K562 (cell line): ENCODE measurements around the gene DAGLA. TPM values are rescaled to one million over a fixed set of nuclear protein-coding genes. Genes with fewer than 3 reads are reported as not detected.
A peak's percentile ranks its signal among the peaks of the same experiment; 100 is the strongest.

Source experiments
- ATF3 ChIP-seq, 2 experiments: fragments of 450-650 bp in 1 of 2; sonication (generic) in 1 of 2; formaldehyde crosslinking in 1 of 2; IDR thresholded peaks in 1 of 2; conservative IDR thresholded peaks in 1 of 2; 2 replicates each; pipeline versions ENCODE4 v1.6.1 to v1.8.1; 2016 to 2023; ENCODE audit warnings: mild to moderate bottlenecking in 2 of 2, moderate library complexity in 2 of 2, inconsistent platforms in 1 of 2, missing genetic modification reagents in 1 of 2
- BCOR ChIP-seq: fragments of 450-650 bp; IDR thresholded peaks from 2 replicates; pipeline ENCODE4 v1.6.1; 2016
- BHLHE40 ChIP-seq: IDR thresholded peaks from 2 replicates; pipeline ENCODE4 v1.6.1; 2011; ENCODE audit warnings: low read length, improper control_type of control experiment
- CGGBP1 ChIP-seq: fragments of 250-450 bp; sonication (Bioruptor Pico); IDR thresholded peaks from 2 replicates; pipeline ENCODE4 v1.9.0; 2021; ENCODE audit warnings: mild to moderate bottlenecking
- ELF4 ChIP-seq: fragments of 450-650 bp; formaldehyde crosslinking; IDR thresholded peaks from 2 replicates; pipeline ENCODE4 v1.4.0; 2022; ENCODE audit warnings: missing genetic modification characterization
- EP300 ChIP-seq: IDR thresholded peaks from 2 replicates; pipeline ENCODE4 v1.6.1; 2012; ENCODE audit warnings: low read length, improper control_type of control experiment
- FOS ChIP-seq: IDR thresholded peaks from 3 replicates; pipeline ENCODE4 v1.6.1; 2011; ENCODE audit not compliant: insufficient read length; ENCODE audit errors: extremely low read depth
- GABPB1 ChIP-seq: sonication (generic); formaldehyde crosslinking; IDR thresholded peaks from 2 replicates; pipeline ENCODE4 v1.8.0; 2022; ENCODE audit warnings: mild to moderate bottlenecking, missing genetic modification reagents
- ILF3 ChIP-seq: fragments of 450-650 bp; IDR thresholded peaks from 2 replicates; pipeline ENCODE4 v1.6.1; 2018; ENCODE audit warnings: antibody characterized with exemption, mild to moderate bottlenecking, moderate library complexity, borderline replicate concordance
- MBD2 ChIP-seq: sonication (generic); IDR thresholded peaks from 2 replicates; pipeline ENCODE4 v1.6.1; 2016; ENCODE audit warnings: low read depth, borderline replicate concordance
- NFXL1 ChIP-seq: fragments of 450-650 bp; formaldehyde crosslinking; IDR thresholded peaks from 2 replicates; pipeline ENCODE4 v1.4.0; 2021; ENCODE audit warnings: mild to moderate bottlenecking
- NR2C1 ChIP-seq, 2 experiments: fragments of 450-650 bp; IDR thresholded peaks; 2 replicates each; pipeline ENCODE4 v1.6.1; 2017; ENCODE audit warnings: mild to moderate bottlenecking in 2 of 2, antibody characterized with exemption in 1 of 2, inconsistent platforms in 1 of 2, missing compliant biosample characterization in 1 of 2, missing genetic modification characterization in 1 of 2
- PKNOX1 ChIP-seq: fragments of 450-650 bp; IDR thresholded peaks from 2 replicates; pipeline ENCODE4 v1.6.1; 2016
- POLR2G ChIP-seq: fragments of 200-400 bp; formaldehyde crosslinking; IDR thresholded peaks from 2 replicates; pipeline ENCODE4 v1.6.1; 2017; ENCODE audit warnings: low read depth, mild to moderate bottlenecking, antibody characterized with exemption, low read length, moderate library complexity
- POLR3G ChIP-seq: IDR thresholded peaks from 2 replicates; pipeline ENCODE4 v1.6.1; 2011; ENCODE audit not compliant: insufficient read length, insufficient replicate concordance; ENCODE audit errors: extremely low read depth
- PRMT5 ChIP-seq: sonication (generic); formaldehyde crosslinking; IDR thresholded peaks from 2 replicates; pipeline ENCODE4 v1.5.0; 2020; ENCODE audit warnings: missing genetic modification reagents
- PYGO2 ChIP-seq: fragments of 450-650 bp; IDR thresholded peaks from 2 replicates; pipeline ENCODE4 v1.6.1; 2016; ENCODE audit warnings: mild to moderate bottlenecking, missing genetic modification characterization, moderate library complexity, missing compliant biosample characterization
- RFX1 ChIP-seq: fragments of 450-650 bp; IDR thresholded peaks from 2 replicates; pipeline ENCODE4 v1.6.1; 2016; ENCODE audit warnings: mild to moderate bottlenecking, moderate library complexity
- RUNX1 ChIP-seq: sonication (generic); IDR thresholded peaks from 2 replicates; pipeline ENCODE4 v1.6.1; 2016; ENCODE audit warnings: antibody characterized with exemption, low read depth
- SNIP1 ChIP-seq: fragments of 450-650 bp; IDR thresholded peaks from 2 replicates; pipeline ENCODE4 v1.7.1; 2017; ENCODE audit warnings: low read depth, mild to moderate bottlenecking
- SOX6 ChIP-seq: fragments of 450-650 bp; IDR thresholded peaks from 2 replicates; pipeline ENCODE4 v1.6.1; 2014; ENCODE audit warnings: mild to moderate bottlenecking
- XRCC5 ChIP-seq: fragments of 200-400 bp; formaldehyde crosslinking; IDR thresholded peaks from 2 replicates; pipeline ENCODE4 v1.6.1; 2017; ENCODE audit warnings: low read depth, mild to moderate bottlenecking, low read length
- ZBTB17 ChIP-seq: fragments of 450-650 bp; formaldehyde crosslinking; IDR thresholded peaks from 2 replicates; pipeline ENCODE4 v1.4.0; 2020; ENCODE audit warnings: mild to moderate bottlenecking
- ZEB2 ChIP-seq: fragments of 450-650 bp; IDR thresholded peaks from 2 replicates; pipeline ENCODE4 v1.6.1; 2016
- ZFX ChIP-seq: sonication (generic); formaldehyde crosslinking; IDR thresholded peaks from 2 replicates; pipeline ENCODE4 v1.8.0; 2022; ENCODE audit warnings: mild to moderate bottlenecking, missing genetic modification reagents, moderate library complexity
- ZNF146 ChIP-seq: IDR thresholded peaks from one replicate; pipeline ENCODE4 v1.6.1; 2018; ENCODE audit warnings: missing compliant biosample characterization; ENCODE audit not compliant: unreplicated experiment
- ZNF282 ChIP-seq: sonication (generic); formaldehyde crosslinking; IDR thresholded peaks from 2 replicates; pipeline ENCODE4 v1.8.1; 2023; ENCODE audit warnings: missing genetic modification reagents
- ZNF57 ChIP-seq: fragments of 450-650 bp; formaldehyde crosslinking; IDR thresholded peaks from 2 replicates; pipeline ENCODE4 v1.4.0; 2020; ENCODE audit warnings: mild to moderate bottlenecking, moderate library complexity
- ZNF766 ChIP-seq: fragments of 200-800 bp; sonication (Bioruptor generic); conservative IDR thresholded peaks from 2 replicates; pipeline ENCODE4 v1.6.1; 2016; ENCODE audit warnings: missing genetic modification characterization, missing compliant biosample characterization
- ZNF77 ChIP-seq: fragments of 250-450 bp; sonication (Bioruptor Pico); IDR thresholded peaks from 2 replicates; pipeline ENCODE4 v1.5.0; 2020
- polyA plus RNA-seq, 8 experiments: library from polyadenylated mRNA; depleted of rRNA in 4 of 8; stranded (reverse) in 5 of 8; unstranded in 3 of 8; fragments of >200 nt; fragmentation: Nextera tagmentation in 2 of 8; fragmentation: Illumina TruSeq in 1 of 8; extraction: Ambion mirVana in 2 of 8; extraction: Trizol in 1 of 8; gene quantifications; 2 replicates each; pipeline versions ENCODE4 v1.2.1 to v1.2.3, GENCODE V29; 2011 to 2014; ENCODE audit warnings: inconsistent platforms in 1 of 8, missing spikeins in 1 of 8
- total RNA-seq, 7 experiments: library from RNA; depleted of rRNA in 6 of 7; stranded (reverse); fragments of >200 nt in 6 of 7; fragmentation: Illumina TruSeq in 2 of 7; extraction: Trizol in 2 of 7; gene quantifications; 2 replicates each; pipeline versions ENCODE4 v1.2.1 to v1.2.3, GENCODE V29; 2011 to 2021; ENCODE audit warnings: low replicate concordance in 1 of 7

DAGLA gene
- total and polyA plus RNA-seq, 9 of the 15 experiments (the other 6 are each of a cell fraction or from before 2014, with no cell fraction given): 0.03 to 0.16 (median 0.04) TPM; not detected in 4

GRCh38 chr11:61747192-61747966 lies 67.2 kb downstream of the DAGLA start (continued):
- TF ChIP-seq POLR2G: peak; percentile 46; the same call in 1 of the 2 replicates
- TF ChIP-seq SOX6: peak; percentile 54; the same call in 1 of the 2 replicates
- TF ChIP-seq MBD2: no peak
- no peak for TF ChIP-seq ILF3
- no peak for TF ChIP-seq EP300
- TF ChIP-seq PYGO2 (tag): no peak
- no peak for TF ChIP-seq FOS
- TF ChIP-seq ZNF282 (CRISPR knock-in tag): no peak
- no peak for TF ChIP-seq BCOR
- TF ChIP-seq GABPB1 (CRISPR knock-in tag): 0 out of 2 replicates have a peak, but pooled peaks have one; percentile 45
- TF ChIP-seq NR2C1 (IDR thresholded peaks at IDR 0.05): no peak
- peak; percentile 30; the same call in 1 of the 2 replicates for TF ChIP-seq NR2C1 (tag; IDR thresholded peaks at IDR 0.05)
- peak; percentile 75; the same call in 1 of the 2 replicates for TF ChIP-seq XRCC5
- TF ChIP-seq PKNOX1: no peak
- no peak for TF ChIP-seq NFXL1 (CRISPR knock-in tag)
- TF ChIP-seq SNIP1: no peak
- no peak for TF ChIP-seq CGGBP1 (CRISPR knock-in tag)
- TF ChIP-seq ZNF77 (CRISPR knock-in tag): no peak
- no peak for TF ChIP-seq ZNF766 (CRISPR knock-in tag)
- no peak for TF ChIP-seq ATF3 (IDR thresholded peaks at IDR 0.05)
- TF ChIP-seq ATF3 (CRISPR knock-in tag; conservative IDR thresholded peaks at IDR 0.05): no peak
- TF ChIP-seq ZEB2: no peak
- TF ChIP-seq POLR3G: no peak
- TF ChIP-seq ZFX (CRISPR knock-in tag): peak; percentile 96
- TF ChIP-seq RUNX1: no peak
- peak; percentile 55; the same call in 1 of the 2 replicates for TF ChIP-seq BHLHE40
- no peak for TF ChIP-seq PRMT5 (CRISPR knock-in tag)
- TF ChIP-seq ZNF57 (CRISPR knock-in tag): no peak
- TF ChIP-seq ELF4 (CRISPR knock-in tag): no peak
- 0 out of 2 replicates have a peak, but pooled peaks have one; percentile 35 for TF ChIP-seq ZBTB17 (CRISPR knock-in tag)
- no peak for TF ChIP-seq ZNF146 (CRISPR knock-in tag)
- no peak for TF ChIP-seq RFX1
